KOPT-K1 (cell line): ENCODE measurements around the gene TREM1.

Experiments
- H3K27ac ChIP-seq: fragments of 200-600 bp; sonication (generic); 2 replicates; pipeline ENCODE4 v1.5.1; 2016; ENCODE audit warnings: antibody characterized with exemption, mild to moderate bottlenecking, low read depth, low read length; ENCODE audit not compliant: poor library complexity, severe bottlenecking
- H3K36me3 ChIP-seq: fragments of 200-600 bp; sonication (generic); 2 replicates; pipeline ENCODE4 v1.5.1; 2017; ENCODE audit warnings: antibody characterized with exemption, mild to moderate bottlenecking, low read length, moderate library complexity; ENCODE audit not compliant: insufficient read depth
- H3K9me3 ChIP-seq: fragments of 200-600 bp; sonication (generic); 2 replicates; pipeline ENCODE4 v1.5.1; 2017; ENCODE audit warnings: antibody characterized with exemption, low read length, mild to moderate bottlenecking; ENCODE audit not compliant: insufficient read depth, poor library complexity, severe bottlenecking

Gene TREM1

DNA sequence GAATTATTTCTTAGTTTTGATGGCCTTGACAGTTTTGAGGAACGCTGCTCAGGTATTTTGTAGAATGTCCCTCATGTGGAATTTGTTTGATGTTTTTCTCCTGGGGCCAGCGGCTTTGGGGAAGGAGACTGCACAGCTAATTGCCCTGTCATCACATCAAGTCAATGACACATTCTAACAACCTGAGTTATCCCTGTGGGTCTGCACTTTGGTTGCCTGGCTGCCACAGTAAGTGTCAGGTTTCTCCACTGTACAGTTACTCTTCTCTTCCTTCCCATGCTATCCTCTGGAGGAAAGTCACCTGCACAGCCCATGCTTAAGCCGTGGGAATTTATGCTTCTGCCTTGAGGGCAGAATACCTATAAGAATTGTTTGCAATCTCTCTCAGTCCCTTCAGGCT, 59.7 kb downstream of the TREM1 start:
- H3K36me3 ChIP-seq: no peaks in the 10 kb centered on the region
- no peak overlapping the region for H3K27ac ChIP-seq
- no peaks in the 10 kb centered on the region for H3K9me3 ChIP-seq

- H3K9me3 ChIP-seq: peaks cover 11% of the 10 kb centered on the region
- H3K36me3 ChIP-seq: no peaks in the 10 kb centered on the region
- no peak overlapping the region for H3K27ac ChIP-seq
Measured at GRCh38 chr6:41224800-41225199, 61.7 kb downstream of the TREM1 start.
